ENCODE data around the gene MAP3K3.

GRCh38 chr17:63624531-63624880, 2.3 kb downstream of the MAP3K3 start:
- TF ChIP-seq SMC3 (conservative IDR thresholded peaks at IDR 0.05; ENCODE audit: poor library complexity) (no peak), EZH2 (IDR thresholded peaks at IDR 0.05; ENCODE audit: borderline replicate concordance, insufficient read depth, low read length, poor library complexity, severe bottlenecking) (no peak), TAF1 (IDR thresholded peaks at IDR 0.05; ENCODE audit: low read depth) (no peak)
